ENCODE measurements around the gene CCNQ.

CCNQ gene

DNA sequence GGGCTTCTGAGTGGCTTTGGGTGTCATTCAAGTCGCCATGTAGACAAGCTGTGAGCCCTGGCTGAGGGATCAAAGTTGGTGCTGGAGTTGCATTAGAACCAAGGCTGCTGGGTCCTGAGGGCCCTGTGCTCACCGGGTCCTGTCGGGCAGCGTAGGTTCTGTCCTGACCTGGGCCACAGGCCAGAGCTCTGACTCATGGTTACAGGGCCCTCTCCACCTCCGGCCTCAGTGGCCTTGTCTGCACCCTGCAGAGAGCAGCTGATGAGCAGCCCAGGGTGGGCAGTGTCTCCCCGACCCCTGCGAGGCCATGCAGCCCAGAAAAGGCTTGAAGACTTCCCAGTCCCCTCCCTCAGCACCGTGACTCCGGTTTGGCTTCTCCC, 59.0 kb downstream of the CCNQ start:
- H3K27me3 ChIP-seq (ENCODE audit: insufficient read depth, low read length, poor library complexity), result no peaks in the 10 kb centered on the region
- H2AK5ac ChIP-seq (ENCODE audit: low read length), result no peak overlapping the region
- H3K27ac ChIP-seq (ENCODE audit: low read depth, low read length), result no peak overlapping the region
- no peak overlapping the region for H3K9ac ChIP-seq (ENCODE audit: low read length)
- no peak overlapping the region for H3K4me2 ChIP-seq (ENCODE audit: low read length)
- H4K5ac ChIP-seq (ENCODE audit: low read length), result no peak overlapping the region
- H4K8ac ChIP-seq (ENCODE audit: low read depth, low read length), result no peak overlapping the region
- no peak overlapping the region for H3K23ac ChIP-seq (ENCODE audit: low read length)
- H3K4me1 ChIP-seq (ENCODE audit: control insufficient read depth, low read depth, low read length), result no peaks in the 10 kb centered on the region
- no peak for DNase-seq
- no peak overlapping the region for H3K4ac ChIP-seq (ENCODE audit: low read depth, low read length)
- no peak overlapping the region for H2BK15ac ChIP-seq (replicated peaks; ENCODE audit: low read depth)
- no peak overlapping the region for H2BK120ac ChIP-seq (ENCODE audit: low read depth, low read length)
- H2BK5ac ChIP-seq (ENCODE audit: low read length), result no peak overlapping the region
- no peak overlapping the region for H3K18ac ChIP-seq (ENCODE audit: low read length)
- WGBS (ENCODE audit: extremely low coverage, insufficient coverage, low lambda C conversion rate), result no CpG with 5 or more reads among the region's 9 CpGs
- H3K36me3 ChIP-seq (ENCODE audit: control insufficient read depth, insufficient read depth, low read length), result no peaks in the 10 kb centered on the region
- no peak overlapping the region for H3K4me3 ChIP-seq (ENCODE audit: low read length)
- no peaks in the 10 kb centered on the region for H3K79me2 ChIP-seq (ENCODE audit: control insufficient read depth, insufficient read depth, low read length)
- H3K79me1 ChIP-seq (ENCODE audit: low read length), result no peaks in the 10 kb centered on the region
- no peak overlapping the region for H3K56ac ChIP-seq (ENCODE audit: low read length)

DNA sequence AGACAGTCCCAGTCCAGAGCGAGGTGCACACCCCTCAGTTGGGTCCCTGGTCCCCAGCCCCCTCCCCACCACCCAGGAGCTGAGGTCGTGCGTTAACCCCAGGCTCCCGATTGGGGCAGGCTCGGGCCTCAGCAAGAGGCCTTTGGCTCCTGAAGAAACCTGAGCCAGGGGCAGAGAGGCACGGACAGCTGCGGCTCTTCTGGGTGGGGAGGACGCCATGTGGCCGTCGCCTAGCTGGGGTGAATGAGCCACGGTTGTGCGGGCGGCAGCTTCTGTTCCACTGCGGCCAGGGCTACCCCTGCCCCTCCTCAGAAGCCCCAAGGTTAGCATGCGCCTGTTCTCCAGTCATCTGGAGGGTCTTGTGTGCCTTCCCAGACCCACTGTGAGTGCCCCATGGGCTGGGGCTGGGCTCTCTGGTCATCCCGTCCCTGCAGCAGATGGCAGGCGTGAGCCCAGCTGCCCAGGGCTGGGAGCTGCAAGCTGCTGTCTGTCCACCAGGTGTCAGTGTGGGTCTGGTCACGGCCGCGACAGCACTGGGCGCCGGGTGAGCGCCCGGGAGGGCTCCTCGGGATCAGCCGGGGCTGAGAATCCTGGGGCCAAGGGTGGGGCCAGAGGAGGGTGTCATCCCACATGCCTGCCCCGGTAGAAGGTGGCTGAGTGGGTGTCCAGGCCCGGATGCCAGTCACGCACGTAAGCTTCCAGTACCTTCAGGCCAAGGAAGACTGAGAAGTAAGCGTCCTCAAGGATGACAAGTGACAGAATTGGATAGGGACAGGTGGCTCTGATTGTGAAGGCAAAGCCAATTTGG, 59.6 kb downstream of the CCNQ start:
- no CpG with 5 or more reads among the region's 31 CpGs for WGBS (ENCODE audit: extremely low coverage, insufficient coverage, low lambda C conversion rate)
- no peaks in the 10 kb centered on the region for H3K27me3 ChIP-seq (ENCODE audit: insufficient read depth, low read length, poor library complexity)

DNA sequence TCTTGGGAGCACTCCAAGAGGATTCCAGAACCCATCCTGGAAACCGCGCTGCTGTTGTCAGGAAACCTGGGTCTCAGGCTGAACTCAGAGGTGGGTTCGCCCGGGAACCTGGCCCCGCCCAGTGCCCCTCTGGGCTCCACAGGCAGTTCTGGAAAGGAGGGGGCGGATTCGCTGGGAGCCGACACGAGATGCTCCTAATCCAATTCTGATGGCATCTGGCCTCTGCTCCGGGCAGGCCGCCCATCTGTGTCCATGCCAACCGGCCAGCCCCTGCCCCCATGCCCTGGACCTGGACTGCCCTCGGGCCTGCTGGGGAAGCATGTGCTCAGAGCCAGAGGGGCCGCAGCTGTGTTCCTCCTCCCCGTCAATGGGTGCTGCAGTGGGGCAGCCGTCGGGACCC, 60.5 kb downstream of the CCNQ start:
- H2AK5ac ChIP-seq (ENCODE audit: low read length), result no peak overlapping the region
- no peak overlapping the region for H3K56ac ChIP-seq (ENCODE audit: low read length)

More for the DNA sequence above, 59.6 kb downstream of the CCNQ start:
- H3K79me2 ChIP-seq (ENCODE audit: control insufficient read depth, insufficient read depth, low read length), result no peaks in the 10 kb centered on the region
- H3K4me1 ChIP-seq (ENCODE audit: control insufficient read depth, low read depth, low read length), result no peaks in the 10 kb centered on the region
- no peak overlapping the region for H3K27ac ChIP-seq (ENCODE audit: low read depth, low read length)
- H3K9ac ChIP-seq (ENCODE audit: low read length), result no peak overlapping the region
- H3K4me3 ChIP-seq (ENCODE audit: low read length), result no peak overlapping the region
- H3K36me3 ChIP-seq (ENCODE audit: control insufficient read depth, insufficient read depth, low read length), result no peaks in the 10 kb centered on the region
- H3K4me2 ChIP-seq (ENCODE audit: low read length), result no peak overlapping the region
- no peak overlapping the region for H4K8ac ChIP-seq (ENCODE audit: low read depth, low read length)
- no peak overlapping the region for H3K56ac ChIP-seq (ENCODE audit: low read length)
- no peak overlapping the region for H3K23ac ChIP-seq (ENCODE audit: low read length)
- H4K5ac ChIP-seq (ENCODE audit: low read length), result no peak overlapping the region
- H2BK120ac ChIP-seq (ENCODE audit: low read depth, low read length), result no peak overlapping the region
- H2BK15ac ChIP-seq (replicated peaks; ENCODE audit: low read depth), result no peak overlapping the region
- no peak overlapping the region for H2BK5ac ChIP-seq (ENCODE audit: low read length)
- H3K18ac ChIP-seq (ENCODE audit: low read length), result no peak overlapping the region
- no peak overlapping the region for H2AK5ac ChIP-seq (ENCODE audit: low read length)
- no peaks in the 10 kb centered on the region for H3K79me1 ChIP-seq (ENCODE audit: low read length)
- DNase-seq, result peak; percentile 64
- H3K4ac ChIP-seq (ENCODE audit: low read depth, low read length), result no peak overlapping the region

More for the DNA sequence above, 60.5 kb downstream of the CCNQ start:
- no CpG with 5 or more reads among the region's 17 CpGs for WGBS (ENCODE audit: extremely low coverage, insufficient coverage, low lambda C conversion rate)
- H3K18ac ChIP-seq (ENCODE audit: low read length), result no peak overlapping the region
- H3K79me2 ChIP-seq (ENCODE audit: control insufficient read depth, insufficient read depth, low read length), result no peaks in the 10 kb centered on the region
- H3K79me1 ChIP-seq (ENCODE audit: low read length), result no peaks in the 10 kb centered on the region
- H3K23ac ChIP-seq (ENCODE audit: low read length), result no peak overlapping the region
- no peak overlapping the region for H4K8ac ChIP-seq (ENCODE audit: low read depth, low read length)
- no peak overlapping the region for H3K27ac ChIP-seq (ENCODE audit: low read depth, low read length)
- no peaks in the 10 kb centered on the region for H3K4me1 ChIP-seq (ENCODE audit: control insufficient read depth, low read depth, low read length)
- H3K4me3 ChIP-seq (ENCODE audit: low read length), result no peak overlapping the region
- H3K36me3 ChIP-seq (ENCODE audit: control insufficient read depth, insufficient read depth, low read length), result no peaks in the 10 kb centered on the region
- H3K27me3 ChIP-seq (ENCODE audit: insufficient read depth, low read length, poor library complexity), result no peaks in the 10 kb centered on the region
- no peak overlapping the region for H2BK5ac ChIP-seq (ENCODE audit: low read length)
- H3K9ac ChIP-seq (ENCODE audit: low read length), result no peak overlapping the region
- no peak overlapping the region for H4K5ac ChIP-seq (ENCODE audit: low read length)
- H2BK15ac ChIP-seq (replicated peaks; ENCODE audit: low read depth), result no peak overlapping the region
- H2BK120ac ChIP-seq (ENCODE audit: low read depth, low read length), result no peak overlapping the region
- no peak overlapping the region for H3K4ac ChIP-seq (ENCODE audit: low read depth, low read length)
- DNase-seq, result no peak
- H3K4me2 ChIP-seq (ENCODE audit: low read length), result no peak overlapping the region

All from mesendoderm (in vitro differentiated cells).